Stimulated activated CD4-positive, alpha-beta T cell treated with anti-CD3 and anti-CD28 coated beads, Interleukin-1b, Interleukin-23, amount 100 ng/mL, for 24 hours (primary cell): ENCODE results near the gene LARP4B.

Experiments used
- DNase-seq, 4 experiments: peaks; one replicate each; pipeline ENCODE4 v3.0.0-alpha.2; 2020; ENCODE audit warnings: low read depth in 4 of 4, low spot score in 1 of 4

The LARP4B gene

GRCh38 chr10:926075-926698 is 5.3 kb downstream of the LARP4B start:
- DNase-seq: no peak

DNA sequence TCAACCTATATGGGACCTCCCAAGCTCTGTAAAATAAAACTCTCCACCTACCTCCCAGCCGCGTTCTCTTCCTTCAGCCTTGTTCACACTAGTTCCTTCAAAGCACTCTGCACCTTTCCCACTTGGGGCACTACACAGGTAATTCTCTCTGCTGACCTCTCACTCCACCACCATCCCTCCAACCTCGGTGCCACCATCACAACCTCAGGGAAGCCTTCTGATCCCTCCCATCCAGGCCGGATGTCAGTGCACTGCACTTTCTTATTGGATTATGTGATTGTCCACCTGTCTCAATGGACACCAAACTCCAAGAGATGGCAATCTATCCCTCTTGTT is 7.0 kb downstream of the LARP4B start:
- no peak for DNase-seq

DNA sequence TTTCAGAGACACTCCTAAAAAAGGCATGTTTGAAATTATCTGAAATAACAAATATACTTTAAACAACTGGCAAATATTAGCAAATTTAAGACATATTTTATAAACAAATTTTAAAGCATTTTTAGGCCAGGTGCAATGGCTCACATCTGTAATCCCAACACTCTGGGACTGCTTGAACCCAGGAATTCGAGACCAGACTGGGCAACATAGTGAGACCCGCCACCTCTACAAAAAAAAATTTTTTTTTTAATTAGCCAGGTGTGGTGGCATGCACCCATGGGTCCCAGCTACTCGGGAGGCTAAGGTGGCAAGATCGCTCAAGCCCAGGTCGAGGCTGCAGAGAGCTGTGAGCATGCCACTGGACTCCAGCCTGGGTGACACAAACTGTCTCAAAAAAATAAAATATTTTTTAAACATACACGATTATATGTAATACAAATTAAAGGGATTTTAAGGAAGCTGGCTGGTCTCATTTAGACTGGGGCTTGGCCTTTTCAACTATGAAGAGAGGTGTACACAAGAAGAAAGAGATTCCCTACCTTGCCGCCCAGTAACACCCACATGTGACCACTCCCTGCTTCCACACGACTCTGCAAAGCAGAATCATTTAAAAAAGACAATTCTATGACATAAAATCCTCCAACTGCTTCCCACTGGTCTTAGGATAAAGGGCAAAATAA is 7.5 kb downstream of the LARP4B start:
- DNase-seq: no peak

- DNase-seq: no peak
Observed at GRCh38 chr10:921471-922414, 9.8 kb downstream of the LARP4B start.

DNA sequence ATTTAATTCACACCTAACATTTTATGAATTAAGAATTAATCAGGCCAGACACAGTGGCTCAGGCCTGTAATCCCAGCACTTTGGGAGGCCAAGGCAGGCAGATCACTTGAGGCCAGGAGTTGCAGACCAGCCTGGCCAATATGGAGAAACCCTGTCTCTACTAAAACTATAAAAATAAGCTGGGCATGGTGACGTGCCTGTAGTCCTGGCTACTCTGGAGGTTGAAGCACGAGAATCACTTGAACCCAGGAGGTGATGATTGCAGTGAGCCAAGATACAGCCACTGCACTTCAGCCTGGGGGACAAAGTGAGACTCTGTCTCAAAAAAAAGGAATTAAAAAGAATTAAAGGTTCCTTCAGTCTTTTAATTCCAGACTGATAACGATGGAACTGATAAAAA is 11.1 kb downstream of the LARP4B start:
- DNase-seq: no peak

DNA sequence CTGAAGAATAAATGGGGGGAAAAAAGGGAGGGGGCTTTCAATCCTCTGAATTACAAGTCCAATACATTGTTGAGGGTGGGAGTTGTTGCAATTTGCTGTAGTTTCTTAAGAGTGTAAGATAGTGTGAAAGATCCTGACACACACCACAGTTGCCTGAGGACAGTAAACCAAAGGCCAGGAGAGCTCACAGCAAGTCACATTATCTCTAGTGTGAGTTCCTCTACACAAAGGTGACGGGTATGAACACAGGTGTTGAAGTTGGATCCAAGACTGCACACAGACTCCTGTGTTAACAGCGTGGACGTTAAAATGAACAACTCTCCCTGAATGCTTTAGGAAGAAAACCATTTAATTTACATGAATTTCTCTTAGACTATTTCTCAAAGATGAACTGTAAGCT is 12.0 kb downstream of the LARP4B start:
- no peak for DNase-seq

GRCh38 chr10:917999-918398 is 13.5 kb downstream of the LARP4B start:
- no peak for DNase-seq

DNA sequence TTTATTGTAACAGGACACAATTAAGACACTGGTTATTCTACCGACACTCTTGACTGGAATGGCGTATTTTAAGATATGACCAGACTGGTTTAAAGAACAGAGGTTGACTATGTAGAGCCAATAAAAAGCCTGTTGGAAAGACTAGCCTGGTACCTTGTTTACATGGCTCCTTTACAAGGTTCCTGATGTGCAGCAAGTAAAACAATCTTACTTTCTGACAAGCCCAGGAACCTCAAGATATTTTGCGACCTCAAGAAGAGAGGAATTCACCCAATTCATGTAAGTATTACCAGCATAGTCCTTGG is 14.1 kb downstream of the LARP4B start:
- no peak for DNase-seq

DNA sequence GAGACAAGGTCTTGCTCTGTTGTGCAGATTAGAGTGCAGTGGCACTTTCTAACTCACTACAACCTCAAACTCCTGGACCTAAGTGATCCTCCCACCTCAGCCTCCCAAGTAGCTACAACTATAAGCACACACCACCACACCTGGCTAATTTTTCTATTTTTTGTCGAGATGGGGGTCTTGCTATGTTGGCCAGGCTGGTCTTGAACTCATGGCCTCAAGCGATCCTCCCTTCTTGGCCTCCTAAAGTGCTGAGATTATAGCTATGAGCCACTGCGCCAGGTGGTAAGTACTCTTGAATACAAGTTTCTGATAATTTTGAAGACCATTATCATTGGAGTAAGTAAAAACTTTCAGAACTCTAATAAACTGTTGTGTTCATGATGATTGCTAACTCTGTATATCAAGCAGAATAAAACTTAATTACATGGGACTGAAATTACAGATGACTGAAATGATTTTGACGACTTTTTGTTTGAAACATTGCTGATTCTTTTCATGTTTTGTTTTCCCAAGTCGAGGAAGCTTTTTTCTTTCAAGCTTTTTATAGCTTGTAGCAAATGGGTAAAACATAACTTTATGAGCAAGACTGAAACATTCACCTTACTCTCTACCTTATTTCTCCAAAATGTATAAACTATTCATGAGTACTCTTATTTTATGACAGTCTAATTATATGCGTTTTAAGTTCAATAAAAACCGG is 14.6 kb downstream of the LARP4B start:
- no peak for DNase-seq

GRCh38 chr10:909831-910230 is 21.7 kb downstream of the LARP4B start:
- no peak for DNase-seq

DNA sequence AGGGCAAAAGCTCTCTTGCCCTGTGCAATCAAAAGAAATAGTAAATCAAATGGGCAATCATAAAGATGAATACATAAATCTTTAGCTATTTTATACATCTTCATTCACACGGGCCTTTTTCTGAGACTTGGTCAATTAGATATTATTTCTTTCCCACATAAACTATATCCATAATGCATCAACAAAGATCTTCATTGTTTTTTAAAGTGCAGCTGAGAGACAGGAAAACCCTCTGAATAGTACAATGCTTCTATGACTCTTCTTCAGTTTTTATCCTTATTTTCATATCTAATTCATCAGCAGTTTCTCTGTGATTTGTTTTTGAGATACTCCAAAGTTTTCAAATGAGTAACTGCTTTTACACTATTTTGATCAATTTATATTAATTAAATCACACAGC is 25.5 kb downstream of the LARP4B start:
- DNase-seq: no peak

DNA sequence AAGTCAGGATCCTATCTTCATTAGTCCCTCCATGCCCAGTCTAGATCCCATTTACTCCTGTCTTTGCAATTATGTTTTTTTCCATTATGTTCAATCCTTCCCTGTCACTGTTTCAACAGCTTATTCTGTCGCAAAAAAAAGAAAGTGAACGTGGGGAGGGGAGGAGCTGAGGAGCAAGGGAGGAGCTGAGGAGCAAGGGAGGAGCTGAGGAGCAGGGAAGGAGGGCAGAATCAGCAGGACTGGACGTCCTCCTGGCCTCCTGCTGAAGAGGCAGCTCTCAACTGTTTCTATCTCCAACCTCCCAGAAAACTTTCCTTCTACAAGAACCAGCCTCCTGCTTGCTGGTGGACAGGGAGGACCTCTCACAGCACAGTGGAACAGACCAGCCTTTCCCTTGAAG is 26.0 kb downstream of the LARP4B start:
- no peak for DNase-seq

DNA sequence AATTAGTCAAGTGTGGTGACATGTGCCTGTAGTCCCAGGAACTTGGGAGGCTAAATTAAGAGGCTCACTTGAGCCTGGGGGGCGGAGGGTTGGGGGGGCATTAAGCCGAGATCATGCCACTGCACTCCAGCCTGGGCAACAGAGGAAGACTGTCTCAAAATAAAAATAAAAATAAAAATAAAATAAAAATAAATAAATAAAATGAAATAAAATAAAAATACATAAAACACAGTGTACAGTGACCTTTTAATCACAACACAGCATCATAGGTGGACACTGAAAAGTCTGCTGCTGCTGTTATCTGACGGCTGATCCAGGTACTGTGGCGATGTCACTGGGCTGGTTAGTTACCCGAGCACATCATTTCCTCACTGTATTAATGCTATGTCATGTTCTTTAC is 27.1 kb downstream of the LARP4B start:
- DNase-seq: no peak

- DNase-seq: no peak
Observed at GRCh38 chr10:898141-898540, 33.4 kb downstream of the LARP4B start.

- DNase-seq: no peak
Observed at GRCh38 chr10:896982-897381, 34.5 kb downstream of the LARP4B start.

- no peak for DNase-seq
Observed at GRCh38 chr10:895324-895723, 36.2 kb downstream of the LARP4B start.

DNA sequence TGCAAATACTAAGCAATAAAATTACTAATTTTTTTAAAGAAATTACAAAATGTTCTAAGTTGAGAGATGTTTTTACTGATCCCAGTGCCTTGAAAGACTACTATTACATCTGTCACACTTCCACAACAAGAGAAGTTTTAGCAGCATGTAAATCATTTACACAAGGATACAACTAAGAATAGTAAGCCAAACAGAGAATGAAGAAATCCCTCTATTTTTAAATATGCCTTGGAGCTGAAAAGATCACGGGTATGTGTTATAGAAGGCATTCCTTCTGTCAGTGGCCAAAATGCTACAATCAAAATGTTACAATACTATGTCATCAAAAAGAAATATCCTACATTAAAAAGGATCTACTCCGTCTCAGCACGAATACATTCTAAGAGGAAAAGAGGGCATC is 52.6 kb downstream of the LARP4B start:
- no peak for DNase-seq

DNA sequence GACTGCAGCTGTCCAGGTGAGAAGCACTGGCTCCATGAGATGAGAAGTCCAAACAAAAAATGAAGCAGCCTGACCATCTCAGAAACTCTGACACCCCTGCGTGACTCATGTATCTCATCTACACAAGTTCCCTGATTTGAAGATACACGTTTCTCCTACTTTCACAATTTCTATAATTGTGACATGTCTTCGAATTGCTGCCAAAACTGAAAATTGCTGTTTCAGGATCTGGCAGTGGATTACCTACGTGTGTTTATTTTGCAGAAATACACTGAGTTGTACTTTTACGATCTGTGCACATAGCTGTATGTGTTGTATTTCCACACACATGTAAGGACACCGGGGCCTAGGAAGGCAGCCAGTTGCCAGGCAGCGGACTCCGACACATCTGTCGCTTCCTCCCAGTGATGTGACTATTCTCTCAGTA is 53.2 kb downstream of the LARP4B start:
- DNase-seq: no peak

GRCh38 chr10:876438-876837 is 55.1 kb downstream of the LARP4B start:
- no peak for DNase-seq

- no peak for DNase-seq
Observed at GRCh38 chr10:873020-873419, 58.5 kb downstream of the LARP4B start.

- no peak for DNase-seq
Observed at GRCh38 chr10:871951-872403, 59.5 kb downstream of the LARP4B start.
